HepG2 (cell line): ENCODE measurements around the gene UTP11. TPM values are rescaled to one million over a fixed set of nuclear protein-coding genes. Genes with fewer than 3 reads are reported as not detected.

Experiments
- ATAC-seq: fragments of 200-7000 bp; cut with Tn5 transposase; 3 replicates; pipeline ENCODE4 v1.9.1; 2020; ENCODE audit warnings: mild to moderate bottlenecking, moderate library complexity
- BruUV-seq: library from RNA; stranded (reverse); fragments of 400-500 nt; replicated peaks from 2 replicates; lab custom pipeline; 2021; lab: Mats Ljungman, UMichigan
- CTCF ChIA-PET: fragments of 300-600 bp; formaldehyde crosslinking; extraction: SDS; loops from one replicate; lab custom pipeline; 2021; ENCODE audit warnings: low total read pairs, inconsistent platforms, low intra/inter-chr PET ratio; lab: Yijun Ruan, JAX
- POLR2A ChIA-PET: fragments of 350-600 bp; sonication (Branson Sonifier 250); formaldehyde crosslinking; loops from one replicate; lab custom pipeline; 2020; ENCODE audit warnings: antibody characterized with exemption, inconsistent platforms; lab: Yijun Ruan, JAX
- DNase-seq: peaks from one replicate; pipeline ENCODE4 v3.0.0-alpha.2; 2015; ENCODE audit warnings: low spot score
- FAIRE-seq: peaks from 3 replicates; lab custom pipeline; 2011; peaks lifted over from hg19 to GRCh38; lab: Jason Lieb, UNC
- H2AFZ ChIP-seq: one replicate; pipeline ENCODE4 v1.6.1; 2011; ENCODE audit warnings: low read length, inconsistent platforms
- H3K27ac ChIP-seq: fragments of 300-600 bp; 3 replicates; pipeline ENCODE4 v1.8.0; 2011; ENCODE audit warnings: mixed run types, mild to moderate bottlenecking, mixed read lengths, low read length, inconsistent platforms; ENCODE audit not compliant: insufficient read depth; ENCODE audit errors: extremely low read length
- H3K27me3 ChIP-seq, 2 experiments: fragments of 200-600 bp in 1 of 2; 2 replicates in 1 of 2; 3 replicates in 1 of 2; pipeline versions ENCODE4 v1.6.0 to v1.8.0; 2011; ENCODE audit warnings: low read length in 2 of 2, mild to moderate bottlenecking in 2 of 2, moderate library complexity in 2 of 2, inconsistent platforms in 1 of 2; ENCODE audit not compliant: insufficient read depth in 2 of 2, control insufficient read depth in 1 of 2
- H3K36me3 ChIP-seq, 2 experiments: fragments of 200-600 bp in 1 of 2; replicated peaks in 1 of 2; 2 replicates in 1 of 2; 3 replicates in 1 of 2; pipeline versions ENCODE4 v1.5.1 to v1.8.0; 2011; ENCODE audit warnings: low read length in 2 of 2, inconsistent platforms in 1 of 2; ENCODE audit not compliant: insufficient read depth in 2 of 2, control insufficient read depth in 1 of 2
- H3K4me1 ChIP-seq: 2 replicates; pipeline ENCODE4 v1.5.1; 2012; ENCODE audit warnings: low read length, inconsistent platforms; ENCODE audit not compliant: insufficient read depth
- H3K4me2 ChIP-seq: 2 replicates; pipeline ENCODE4 v1.6.0; 2011; ENCODE audit warnings: low read depth, low read length, inconsistent platforms
- H3K4me3 ChIP-seq, 3 experiments: fragments of 200-600 bp in 1 of 3; sonication (generic), shearing (Covaris generic) in 1 of 3; replicated peaks in 1 of 3; 2 replicates each; pipeline ENCODE4 v1.5.1; 2011 to 2016; ENCODE audit warnings: low read length in 3 of 3, inconsistent platforms in 2 of 3, low read depth in 2 of 3, mild to moderate bottlenecking in 2 of 3, control low read depth in 1 of 3, mixed read lengths in 1 of 3; ENCODE audit not compliant: insufficient read depth in 1 of 3
- H3K79me2 ChIP-seq: one replicate; pipeline ENCODE4 v1.6.1; 2011; ENCODE audit warnings: low read length, inconsistent platforms; ENCODE audit not compliant: insufficient read depth
- H3K9ac ChIP-seq: 2 replicates; pipeline ENCODE4 v1.6.0; 2011; ENCODE audit warnings: mild to moderate bottlenecking, low read depth, low read length, inconsistent platforms; ENCODE audit not compliant: insufficient read depth
- H3K9me3 ChIP-seq: 2 replicates; pipeline ENCODE4 v1.5.1; 2012; ENCODE audit warnings: mild to moderate bottlenecking, low read length
- H4K20me1 ChIP-seq: 2 replicates; pipeline ENCODE4 v1.6.0; 2011; ENCODE audit warnings: inconsistent platforms, mild to moderate bottlenecking, low read length, moderate library complexity; ENCODE audit not compliant: insufficient read depth
- NFYB ChIP-seq: sonication (generic); formaldehyde crosslinking; IDR thresholded peaks from 2 replicates; pipeline ENCODE4 v1.4.0; 2020; ENCODE audit warnings: missing genetic modification reagents
- POLR2G ChIP-seq: fragments of 200-400 bp; formaldehyde crosslinking; IDR thresholded peaks from 2 replicates; pipeline ENCODE4 v1.6.1; 2018; ENCODE audit warnings: mild to moderate bottlenecking, low read depth, low read length, moderate library complexity
- TCF7L2 ChIP-seq: IDR thresholded peaks from 2 replicates; pipeline ENCODE4 v1.6.1; 2011; ENCODE audit warnings: mild to moderate bottlenecking, low read depth, low read length, moderate library complexity
- WGBS: methylation state at CpG from one replicate; pipeline ENCODE4 v1.1.6; 2017; ENCODE audit warnings: low lambda C conversion rate; 5-methylcytosine and 5-hydroxymethylcytosine counted together
- in situ Hi-C: cut with HindIII; loops from 2 replicates; pipeline ENCODE4 v1.10.0; 2017; ENCODE audit warnings: low pct_unique_long_range_greater_than_20kb; ENCODE audit not compliant: extremely low pct_ligation_motif_present
- intact Hi-C: fragments of 100-400 bp; cut with micrococcal nuclease; formaldehyde crosslinking; loops from one replicate; pipeline ENCODE4 v1.10.0; 2022; ENCODE audit not compliant: unreplicated experiment
- polyA plus RNA-seq, 8 experiments: library from polyadenylated mRNA; depleted of rRNA in 3 of 8; stranded (reverse) in 7 of 8; unstranded in 1 of 8; fragments of >200 nt; fragmentation: Illumina TruSeq in 4 of 8; extraction: Trizol in 4 of 8; gene quantifications; 2 replicates each; pipeline versions ENCODE4 v1.2.1 to v1.2.3, GENCODE V29; 2011 to 2016; ENCODE audit warnings: low read depth in 4 of 8, missing spikeins in 1 of 8, mixed read lengths in 1 of 8; ENCODE audit not compliant: insufficient read depth in 1 of 8
- total RNA-seq, 5 experiments: library from RNA; depleted of rRNA; stranded (reverse); fragments of >200 nt; fragmentation: Illumina TruSeq; extraction: Trizol; gene quantifications; 2 replicates each; pipeline ENCODE4 v1.2.3, GENCODE V29; 2016; ENCODE audit warnings: low read depth in 1 of 5

The UTP11 gene
- total and polyA plus RNA-seq, 2 of the 13 experiments (the other 11 are each of a cell fraction or from before 2014, with no cell fraction given): 13.5 to 44.8 TPM

DNA sequence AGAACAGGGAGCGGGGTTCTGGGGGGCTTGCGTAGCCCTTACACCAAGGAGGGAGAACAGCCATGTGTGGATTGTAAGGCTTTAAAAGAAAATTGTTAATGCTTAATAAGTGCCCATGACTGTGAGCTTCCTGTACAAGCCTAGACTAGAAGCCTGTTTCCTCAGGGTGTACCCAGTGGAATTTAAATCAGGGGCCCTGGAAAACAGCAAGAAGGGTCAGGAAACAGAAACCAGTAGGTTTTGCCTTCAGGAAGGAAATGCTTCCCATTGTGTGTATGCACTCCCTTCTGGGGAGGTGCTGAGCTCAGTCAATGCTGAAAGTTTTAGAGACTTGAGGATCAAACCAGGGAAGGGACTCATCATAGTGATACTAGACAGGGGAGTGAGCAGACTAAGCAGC, 12.7 kb downstream of the UTP11 start:
- H3K4me2 ChIP-seq: no peak overlapping the region
- TF ChIP-seq TCF7L2 (no peak), POLR2G (peak; percentile 5; the same call in 1 of the 2 replicates)
- TF ChIP-seq, all 625 proteins: peak for 1
- DNase-seq (no peak), ATAC-seq (no peak), FAIRE-seq (no peak)
- Histone ChIP-seq H3K9me3 (no peaks in the 10 kb centered on the region), H3K4me3 (no peak overlapping the region), H3K36me3 (peaks cover 17 to 47% of the 10 kb centered on the region in 2 experiments), H4K20me1 (no peaks in the 10 kb centered on the region), H3K27me3 (no peaks in the 10 kb centered on the region), H2AFZ (no peak overlapping the region), H3K4me1 (peaks cover 8% of the 10 kb centered on the region), H3K27ac (no peak overlapping the region), H3K9ac (no peak overlapping the region), H3K79me2 (no peaks in the 10 kb centered on the region)
- CTCF ChIA-PET: no interaction called here
- no TSS peak for BruUV-seq
- 100% methylated on average over 2 of the region's 2 CpGs for WGBS
- POLR2A ChIA-PET: interaction anchor here (0.8 kb wide), 1 partner anchor 25 kb away, joined by 3 read pairs; no protein-coding TSS in a partner anchor
- intact Hi-C loops: no loop called here
- in situ Hi-C loops: no loop called here

DNA sequence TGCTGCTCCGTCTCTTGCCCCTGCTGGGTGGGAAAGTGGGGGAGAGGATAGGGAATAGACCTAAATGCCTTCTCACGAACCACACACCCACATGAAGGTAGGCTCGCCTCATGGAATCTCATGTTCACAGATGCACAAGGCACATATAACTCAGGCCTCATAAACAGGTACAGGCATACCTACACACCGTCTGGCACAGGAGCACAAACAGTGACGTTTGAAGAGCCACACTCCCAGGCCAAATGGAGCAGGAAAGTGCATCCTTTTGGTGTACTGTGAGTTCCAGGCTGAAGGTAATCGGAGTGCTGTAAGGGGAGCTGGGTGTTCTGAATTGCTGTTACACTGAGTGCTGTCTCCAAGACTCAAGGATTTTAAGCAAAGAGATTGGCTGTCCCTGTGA, 13.1 kb downstream of the UTP11 start:
- H3K79me2 ChIP-seq: no peaks in the 10 kb centered on the region
- no TSS peak for BruUV-seq
- no peak overlapping the region for H2AFZ ChIP-seq
- H3K27ac ChIP-seq: no peak overlapping the region
- in situ Hi-C loops (no loop called here), intact Hi-C loops (no loop called here)
- POLR2A ChIA-PET: no interaction called here
- no peak overlapping the region for H3K4me2 ChIP-seq
- no peaks in the 10 kb centered on the region for H3K27me3 ChIP-seq
- no peak for ATAC-seq
- no peak for FAIRE-seq
- TF ChIP-seq POLR2G (0 out of 2 replicates have a peak, but pooled peaks have one; percentile 5), NFYB (CRISPR knock-in tag) (no peak)
- no peaks in the 10 kb centered on the region for H3K9me3 ChIP-seq
- no peak for DNase-seq
- CTCF ChIA-PET: no interaction called here
- H3K36me3 ChIP-seq: peaks cover 15 to 43% of the 10 kb centered on the region in 2 experiments
- peaks cover 12% of the 10 kb centered on the region for H3K4me1 ChIP-seq
- H4K20me1 ChIP-seq: no peaks in the 10 kb centered on the region
- H3K9ac ChIP-seq: no peak overlapping the region
- H3K4me3 ChIP-seq: no peak overlapping the region
- 91% methylated on average over 5 of the region's 6 CpGs for WGBS
